HG03103 (cell line): Measurements from ENCODE around the gene SLC25A45.

ENCODE experiments used
- ATAC-seq: cut with Tn5 transposase; IDR thresholded peaks from one replicate; pipeline ENCODE4 v1.9.1; 2021; ENCODE audit warnings: low read depth; ENCODE audit not compliant: unreplicated experiment

Gene SLC25A45

GRCh38 chr11:65404638-65405339, 22.3 kb upstream of the SLC25A45 start:
- ATAC-seq, result no peak

GRCh38 chr11:65404210-65404609, 21.8 kb upstream of the SLC25A45 start:
- ATAC-seq, result no peak

GRCh38 chr11:65403607-65404121, 21.2 kb upstream of the SLC25A45 start:
- ATAC-seq, result no peak

GRCh38 chr11:65402790-65403189, 20.3 kb upstream of the SLC25A45 start:
- ATAC-seq, result no peak

GRCh38 chr11:65401803-65402248, 19.4 kb upstream of the SLC25A45 start:
- ATAC-seq, result no peak

GRCh38 chr11:65401073-65401802, 18.8 kb upstream of the SLC25A45 start:
- ATAC-seq, result no peak

GRCh38 chr11:65400307-65401072, 18.0 kb upstream of the SLC25A45 start:
- no peak for ATAC-seq

GRCh38 chr11:65399845-65400244, 17.4 kb upstream of the SLC25A45 start:
- ATAC-seq, result no peak

GRCh38 chr11:65399249-65399648, 16.8 kb upstream of the SLC25A45 start:
- no peak for ATAC-seq

GRCh38 chr11:65398362-65398910, 16.0 kb upstream of the SLC25A45 start:
- ATAC-seq, result no peak

- no peak for ATAC-seq
Observed at GRCh38 chr11:65396769-65397745, 14.6 kb upstream of the SLC25A45 start.

GRCh38 chr11:65395961-65396530, 13.6 kb upstream of the SLC25A45 start:
- no peak for ATAC-seq

GRCh38 chr11:65394125-65394536, 11.7 kb upstream of the SLC25A45 start:
- ATAC-seq, result no peak

GRCh38 chr11:65393513-65394079, 11.2 kb upstream of the SLC25A45 start:
- no peak for ATAC-seq

- ATAC-seq, result no peak
Observed at GRCh38 chr11:65392899-65393298, 10.5 kb upstream of the SLC25A45 start.

GRCh38 chr11:65392186-65392829, 9.9 kb upstream of the SLC25A45 start:
- ATAC-seq, result no peak

GRCh38 chr11:65390996-65391395, 8.6 kb upstream of the SLC25A45 start:
- no peak for ATAC-seq
